ENCODE data around the gene MYB. TPM values are rescaled to one million over a fixed set of nuclear protein-coding genes. Genes with fewer than 3 reads are reported as not detected.

MYB gene
- total RNA-seq, 6 experiments from 2014 or later = 0.11 to 0.51 (median 0.33) TPM; not detected in 1

DNA sequence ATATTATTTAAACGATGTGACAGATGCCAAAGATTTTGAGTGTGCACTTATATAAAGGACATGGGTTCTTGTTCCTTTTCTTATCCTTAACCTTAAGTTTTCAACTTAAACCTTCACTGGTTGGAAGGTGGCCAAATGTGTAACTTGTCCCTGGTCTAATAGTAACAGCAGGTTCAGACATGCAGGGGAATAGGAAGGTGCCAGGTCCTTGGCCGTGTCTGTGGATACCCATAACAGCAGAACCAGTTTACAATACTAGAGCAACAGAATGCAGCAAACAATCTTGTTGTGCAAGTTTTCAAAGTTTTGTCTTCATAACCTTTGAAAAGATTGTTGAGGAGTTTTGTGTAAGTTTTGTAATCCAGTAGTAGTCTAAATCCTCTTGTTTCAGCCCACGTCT lies 4.4 kb downstream of the MYB start:
- intact Hi-C loops (cut with DNase I) = no loop called here
- H3K4me1 ChIP-seq = peaks cover 0 to 20% (median 3%) of the 10 kb centered on the region in 4 donors
- ATAC-seq = no peak

DNA sequence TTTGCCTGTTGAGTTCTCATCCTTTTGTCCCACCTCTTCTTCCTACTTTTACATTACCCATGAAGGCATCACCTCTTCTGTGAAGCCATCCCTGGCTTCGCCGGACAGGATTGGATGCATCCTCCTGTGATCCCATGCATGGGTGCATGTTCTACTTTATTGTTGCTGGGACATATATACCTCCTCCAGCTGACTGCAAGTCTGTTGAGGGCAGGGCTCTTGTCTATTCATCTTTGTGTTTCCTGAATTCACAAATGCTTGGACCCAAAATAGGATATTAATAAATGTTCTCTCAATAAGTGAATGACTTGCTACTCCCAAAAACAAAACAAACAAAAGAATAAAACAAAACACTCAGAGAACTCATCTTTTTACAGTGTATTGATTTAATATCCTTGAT lies 5.1 kb downstream of the MYB start:
- intact Hi-C loops (cut with DNase I) = no loop called here
- DNase-seq (no peak), ATAC-seq (no peak)
- peaks cover 0 to 20% (median 3%) of the 10 kb centered on the region in 4 donors for H3K4me1 ChIP-seq
- H3K4me3 ChIP-seq = no peak overlapping the region
- no peak overlapping the region for H3K27ac ChIP-seq
- H3K36me3 ChIP-seq = no peaks in the 10 kb centered on the region
- H3K27me3 ChIP-seq = no peaks in the 10 kb centered on the region
- TF ChIP-seq POLR2A (IDR thresholded peaks at IDR 0.05) (no peak), CTCF (IDR thresholded peaks at IDR 0.05) (no peak)
- no peaks in the 10 kb centered on the region for H3K9me3 ChIP-seq
- WGBS (ENCODE audit: insufficient coverage, low coverage, low lambda C conversion rate, missing lambda C conversion rate) = 100% methylated on average over 2 of the region's 2 CpGs

More for the DNA sequence above, 4.4 kb downstream of the MYB start:
- Histone ChIP-seq H3K36me3 (no peaks in the 10 kb centered on the region), H3K27ac (no peak overlapping the region), H3K27me3 (no peaks in the 10 kb centered on the region), H3K4me3 (no peak overlapping the region), H3K9me3 (no peaks in the 10 kb centered on the region)
- no peak for DNase-seq
- no peak for TF ChIP-seq CTCF (IDR thresholded peaks at IDR 0.05)
- TF ChIP-seq POLR2A (IDR thresholded peaks at IDR 0.05) = no peak
- 64% methylated on average over 3 of the region's 3 CpGs for WGBS (ENCODE audit: insufficient coverage, low coverage, low lambda C conversion rate, missing lambda C conversion rate)

DNA sequence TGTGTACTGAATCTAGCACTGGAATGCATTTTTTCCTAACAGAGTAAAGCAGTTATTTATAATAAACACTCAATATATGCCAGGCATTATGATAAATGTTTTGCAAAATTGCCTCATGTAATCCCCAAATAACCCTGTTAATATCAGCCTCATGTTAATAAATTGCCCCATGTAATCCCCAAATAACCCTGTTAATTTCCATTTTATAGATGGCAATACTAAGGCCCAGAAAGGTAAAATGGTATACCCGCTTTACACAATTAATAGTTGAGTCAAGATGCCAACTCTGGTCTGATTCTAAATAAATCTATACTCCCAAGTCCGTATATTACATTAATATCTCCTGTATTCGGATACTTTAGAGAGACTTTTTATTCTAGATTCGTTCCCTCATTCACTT lies 6.3 kb downstream of the MYB start:
- intact Hi-C loops (cut with DNase I) = no loop called here
- Histone ChIP-seq H3K4me1 (peaks cover 0 to 11% (median 3%) of the 10 kb centered on the region in 4 donors), H3K27me3 (no peaks in the 10 kb centered on the region), H3K4me3 (no peak overlapping the region), H3K9me3 (no peaks in the 10 kb centered on the region), H3K36me3 (no peaks in the 10 kb centered on the region), H3K27ac (no peak overlapping the region)
- DNase-seq = no peak
- no peak for ATAC-seq
- 84% methylated on average over 4 of the region's 4 CpGs for WGBS (ENCODE audit: insufficient coverage, low coverage, low lambda C conversion rate, missing lambda C conversion rate)
- TF ChIP-seq POLR2A (IDR thresholded peaks at IDR 0.05) (no peak), CTCF (IDR thresholded peaks at IDR 0.05) (no peak)

DNA sequence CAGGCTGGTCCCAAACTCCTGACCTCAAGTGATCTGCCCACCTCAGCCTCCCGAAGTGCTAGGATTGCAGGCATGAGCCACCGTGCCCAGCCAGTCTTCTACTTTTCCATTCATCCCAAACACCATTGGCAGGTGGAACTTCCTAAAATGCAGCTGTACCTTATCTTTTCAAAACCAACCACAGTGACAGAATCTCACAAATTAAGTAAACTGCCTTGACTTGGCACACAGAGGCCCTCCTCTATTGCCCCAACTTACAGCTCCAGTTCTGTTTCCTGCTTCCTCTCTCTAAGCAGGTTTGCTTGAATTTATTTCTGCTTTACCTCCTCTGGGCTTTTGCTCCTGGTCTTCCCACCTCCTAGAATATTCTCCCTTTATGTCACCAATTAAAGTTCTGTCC lies 7.6 kb downstream of the MYB start:
- intact Hi-C loops (cut with DNase I) = no loop called here
- TF ChIP-seq CTCF (IDR thresholded peaks at IDR 0.05) (no peak), POLR2A (IDR thresholded peaks at IDR 0.05) (no peak)
- Histone ChIP-seq H3K4me3 (no peak overlapping the region), H3K27ac (no peak overlapping the region), H3K9me3 (no peaks in the 10 kb centered on the region), H3K36me3 (no peaks in the 10 kb centered on the region), H3K4me1 (peaks cover 0 to under 1% (median under 1%) of the 10 kb centered on the region in 4 donors), H3K27me3 (no peaks in the 10 kb centered on the region)
- DNase-seq (no peak), ATAC-seq (no peak)
- WGBS (ENCODE audit: insufficient coverage, low coverage, low lambda C conversion rate, missing lambda C conversion rate) = 91% methylated on average over 2 of the region's 2 CpGs

- Histone ChIP-seq H3K4me3 (no peak overlapping the region), H3K27ac (no peak overlapping the region), H3K36me3 (no peaks in the 10 kb centered on the region), H3K9me3 (no peaks in the 10 kb centered on the region), H3K27me3 (no peaks in the 10 kb centered on the region), H3K4me1 (no peaks in the 10 kb centered on the region)
- no peak for TF ChIP-seq CTCF (IDR thresholded peaks at IDR 0.05)
- no peak for TF ChIP-seq POLR2A (IDR thresholded peaks at IDR 0.05)
- DNase-seq (no peak), ATAC-seq (no peak)
- 58% methylated on average over 1 of the region's 1 CpG for WGBS (ENCODE audit: insufficient coverage, low coverage, low lambda C conversion rate, missing lambda C conversion rate)
- intact Hi-C loops (cut with DNase I) = no loop called here
Observed at GRCh38 chr6:135189344-135189743, 8.2 kb downstream of the MYB start.
